ENCODE data around the gene ASPSCR1. TPM values are rescaled to one million over a fixed set of nuclear protein-coding genes. Genes with fewer than 3 reads are reported as not detected.

ASPSCR1 gene
- total and polyA plus RNA-seq, 2 of the 13 experiments (the other 11 are each of a cell fraction or from before 2014, with no cell fraction given): 274 to 314 TPM

DNA sequence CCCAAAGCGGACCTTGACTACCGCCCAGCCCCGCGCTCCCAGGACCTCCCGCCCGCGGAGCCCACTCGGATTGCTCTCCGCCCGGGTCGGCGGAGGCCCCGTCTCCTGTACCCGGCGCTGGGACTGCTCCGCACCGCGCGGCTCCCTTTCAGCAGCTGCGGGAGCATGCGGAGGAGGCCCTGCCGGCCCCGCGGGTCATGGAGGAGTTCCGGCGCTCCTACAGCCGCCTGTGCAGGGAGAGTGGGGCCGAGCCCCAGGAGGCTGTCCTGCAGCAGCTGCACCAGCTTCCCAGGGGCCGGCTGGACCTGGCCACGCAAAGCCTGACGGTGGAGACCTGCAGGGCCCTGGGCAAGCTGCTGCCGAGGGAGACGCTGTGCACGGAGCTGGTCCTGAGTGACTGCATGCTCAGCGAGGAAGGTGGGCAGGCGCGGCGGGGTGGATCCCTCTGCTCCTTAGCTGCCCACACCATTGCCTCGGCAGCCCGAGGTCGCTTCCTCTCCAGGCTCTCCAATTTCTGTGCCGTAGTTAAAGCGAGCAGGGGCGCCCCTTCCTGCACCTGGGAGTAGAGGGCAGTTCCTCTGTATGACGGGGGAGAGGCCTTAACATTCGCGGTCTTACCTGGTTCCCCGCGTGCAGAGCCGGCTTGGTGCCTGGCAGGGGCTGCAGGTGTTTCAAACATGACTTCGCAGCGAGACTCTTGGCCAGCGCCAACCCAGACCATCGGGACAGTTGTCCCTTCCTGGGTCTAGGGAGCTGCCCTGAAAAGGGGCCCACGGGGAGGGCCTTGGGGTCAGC, 46.2 kb downstream of the ASPSCR1 start (continued):
- TF ChIP-seq, protein P1, sequence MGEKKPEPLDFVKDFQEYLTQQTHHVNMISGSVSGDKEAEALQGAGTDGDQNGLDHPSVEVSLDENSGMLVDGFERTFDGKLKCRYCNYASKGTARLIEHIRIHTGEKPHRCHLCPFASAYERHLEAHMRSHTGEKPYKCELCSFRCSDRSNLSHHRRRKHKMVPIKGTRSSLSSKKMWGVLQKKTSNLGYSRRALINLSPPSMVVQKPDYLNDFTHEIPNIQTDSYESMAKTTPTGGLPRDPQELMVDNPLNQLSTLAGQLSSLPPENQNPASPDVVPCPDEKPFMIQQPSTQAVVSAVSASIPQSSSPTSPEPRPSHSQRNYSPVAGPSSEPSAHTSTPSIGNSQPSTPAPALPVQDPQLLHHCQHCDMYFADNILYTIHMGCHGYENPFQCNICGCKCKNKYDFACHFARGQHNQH (CRISPR knock-in tag; IDR thresholded peaks at IDR 0.05): peak; percentile 33; the same call in 1 of the 2 replicates
- TF ChIP-seq GFI1 (CRISPR knock-in tag; IDR thresholded peaks at IDR 0.05; ENCODE audit: borderline replicate concordance) (no peak), FOXJ3 (CRISPR knock-in tag; IDR thresholded peaks at IDR 0.05; ENCODE audit: borderline replicate concordance) (no peak), ZFAT (CRISPR knock-in tag; conservative IDR thresholded peaks at IDR 0.05) (no peak), CENPX (CRISPR knock-in tag; IDR thresholded peaks at IDR 0.05) (no peak), ZNF616 (CRISPR knock-in tag; IDR thresholded peaks at IDR 0.05; ENCODE audit: low read depth) (no peak), ZSCAN20 (CRISPR knock-in tag; IDR thresholded peaks at IDR 0.05; ENCODE audit: borderline replicate concordance) (no peak), ZNF572 (CRISPR knock-in tag; IDR thresholded peaks at IDR 0.05) (no peak), SNRNP70 (IDR thresholded peaks at IDR 0.05; ENCODE audit: low read depth, low read length) (no peak), ZNF850 (CRISPR knock-in tag; conservative IDR thresholded peaks at IDR 0.05) (no peak), ZNF207 (IDR thresholded peaks at IDR 0.05; ENCODE audit: borderline replicate concordance) (no peak), ESRRA (CRISPR knock-in tag; IDR thresholded peaks at IDR 0.05; ENCODE audit: low read depth) (no peak), STAT5B (CRISPR knock-in tag; IDR thresholded peaks at IDR 0.05) (no peak)
- TF ChIP-seq, protein P2, sequence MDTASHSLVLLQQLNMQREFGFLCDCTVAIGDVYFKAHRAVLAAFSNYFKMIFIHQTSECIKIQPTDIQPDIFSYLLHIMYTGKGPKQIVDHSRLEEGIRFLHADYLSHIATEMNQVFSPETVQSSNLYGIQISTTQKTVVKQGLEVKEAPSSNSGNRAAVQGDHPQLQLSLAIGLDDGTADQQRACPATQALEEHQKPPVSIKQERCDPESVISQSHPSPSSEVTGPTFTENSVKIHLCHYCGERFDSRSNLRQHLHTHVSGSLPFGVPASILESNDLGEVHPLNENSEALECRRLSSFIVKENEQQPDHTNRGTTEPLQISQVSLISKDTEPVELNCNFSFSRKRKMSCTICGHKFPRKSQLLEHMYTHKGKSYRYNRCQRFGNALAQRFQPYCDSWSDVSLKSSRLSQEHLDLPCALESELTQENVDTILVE (CRISPR knock-in tag; IDR thresholded peaks at IDR 0.05): no peak
- TF ChIP-seq, protein P3, sequence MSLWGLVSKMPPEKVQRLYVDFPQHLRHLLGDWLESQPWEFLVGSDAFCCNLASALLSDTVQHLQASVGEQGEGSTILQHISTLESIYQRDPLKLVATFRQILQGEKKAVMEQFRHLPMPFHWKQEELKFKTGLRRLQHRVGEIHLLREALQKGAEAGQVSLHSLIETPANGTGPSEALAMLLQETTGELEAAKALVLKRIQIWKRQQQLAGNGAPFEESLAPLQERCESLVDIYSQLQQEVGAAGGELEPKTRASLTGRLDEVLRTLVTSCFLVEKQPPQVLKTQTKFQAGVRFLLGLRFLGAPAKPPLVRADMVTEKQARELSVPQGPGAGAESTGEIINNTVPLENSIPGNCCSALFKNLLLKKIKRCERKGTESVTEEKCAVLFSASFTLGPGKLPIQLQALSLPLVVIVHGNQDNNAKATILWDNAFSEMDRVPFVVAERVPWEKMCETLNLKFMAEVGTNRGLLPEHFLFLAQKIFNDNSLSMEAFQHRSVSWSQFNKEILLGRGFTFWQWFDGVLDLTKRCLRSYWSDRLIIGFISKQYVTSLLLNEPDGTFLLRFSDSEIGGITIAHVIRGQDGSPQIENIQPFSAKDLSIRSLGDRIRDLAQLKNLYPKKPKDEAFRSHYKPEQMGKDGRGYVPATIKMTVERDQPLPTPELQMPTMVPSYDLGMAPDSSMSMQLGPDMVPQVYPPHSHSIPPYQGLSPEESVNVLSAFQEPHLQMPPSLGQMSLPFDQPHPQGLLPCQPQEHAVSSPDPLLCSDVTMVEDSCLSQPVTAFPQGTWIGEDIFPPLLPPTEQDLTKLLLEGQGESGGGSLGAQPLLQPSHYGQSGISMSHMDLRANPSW (CRISPR knock-in tag; IDR thresholded peaks at IDR 0.05; ENCODE audit: borderline replicate concordance): no peak
- TF ChIP-seq, protein P4, sequence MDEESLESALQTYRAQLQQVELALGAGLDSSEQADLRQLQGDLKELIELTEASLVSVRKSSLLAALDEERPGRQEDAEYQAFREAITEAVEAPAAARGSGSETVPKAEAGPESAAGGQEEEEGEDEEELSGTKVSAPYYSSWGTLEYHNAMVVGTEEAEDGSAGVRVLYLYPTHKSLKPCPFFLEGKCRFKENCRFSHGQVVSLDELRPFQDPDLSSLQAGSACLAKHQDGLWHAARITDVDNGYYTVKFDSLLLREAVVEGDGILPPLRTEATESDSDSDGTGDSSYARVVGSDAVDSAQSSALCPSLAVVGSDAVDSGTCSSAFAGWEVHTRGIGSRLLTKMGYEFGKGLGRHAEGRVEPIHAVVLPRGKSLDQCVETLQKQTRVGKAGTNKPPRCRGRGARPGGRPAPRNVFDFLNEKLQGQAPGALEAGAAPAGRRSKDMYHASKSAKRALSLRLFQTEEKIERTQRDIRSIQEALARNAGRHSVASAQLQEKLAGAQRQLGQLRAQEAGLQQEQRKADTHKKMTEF (CRISPR knock-in tag; IDR thresholded peaks at IDR 0.05): 0 out of 2 replicates have a peak, but pooled peaks have one; percentile 54
